Endodermal cell (in vitro differentiated cells): Measurements from ENCODE around the gene IRF3. TPM values are rescaled to one million over a fixed set of nuclear protein-coding genes. Genes with fewer than 3 reads are reported as not detected.

Source experiments
- DNase-seq: peaks from one replicate; pipeline ENCODE4 v3.0.0-alpha.2; 2017
- H3K27ac ChIP-seq: 2 replicates; pipeline ENCODE4 v1.5.1; 2013; ENCODE audit warnings: mild to moderate bottlenecking, low read depth, low read length, moderate library complexity
- H3K27me3 ChIP-seq: 2 replicates; pipeline ENCODE4 v1.6.1; 2013; ENCODE audit warnings: mild to moderate bottlenecking, low read length, moderate library complexity; ENCODE audit not compliant: insufficient read depth, control insufficient read depth, poor library complexity, severe bottlenecking
- H3K36me3 ChIP-seq: 2 replicates; pipeline ENCODE4 v1.7.0; 2013; ENCODE audit warnings: mild to moderate bottlenecking, low read length, moderate library complexity; ENCODE audit not compliant: control insufficient read depth, insufficient read depth
- H3K4me1 ChIP-seq: one replicate; pipeline ENCODE4 v1.7.0; 2013; ENCODE audit warnings: low read length; ENCODE audit not compliant: control insufficient read depth, insufficient read depth
- H3K4me3 ChIP-seq: 2 replicates; pipeline ENCODE4 v1.5.1; 2013; ENCODE audit warnings: mild to moderate bottlenecking, low read length, moderate library complexity
- H3K9ac ChIP-seq: 2 replicates; pipeline ENCODE4 v1.6.1; 2013; ENCODE audit warnings: mild to moderate bottlenecking, low read length, moderate library complexity; ENCODE audit not compliant: poor library complexity, severe bottlenecking; ENCODE audit errors: extremely low read depth
- H3K9me3 ChIP-seq: 2 replicates; pipeline ENCODE4 v1.6.1; 2013; ENCODE audit warnings: mild to moderate bottlenecking, low read length, moderate library complexity; ENCODE audit not compliant: control insufficient read depth
- H3K27ac Mint-ChIP-seq: 2 replicates; pipeline ENCODE4 v1.8.0; 2020; ENCODE audit warnings: mixed read lengths
- H3K27me3 Mint-ChIP-seq: 2 replicates; pipeline ENCODE4 v1.8.0; 2021; ENCODE audit warnings: mild to moderate bottlenecking, mixed read lengths; ENCODE audit not compliant: insufficient read depth
- H3K36me3 Mint-ChIP-seq: 2 replicates; pipeline ENCODE4 v1.8.0; 2020; ENCODE audit warnings: low read depth, mixed read lengths
- H3K4me1 Mint-ChIP-seq: 2 replicates; pipeline ENCODE4 v1.8.0; 2020; ENCODE audit warnings: mixed read lengths
- H3K4me3 Mint-ChIP-seq: 2 replicates; pipeline ENCODE4 v1.8.0; 2020; ENCODE audit warnings: mild to moderate bottlenecking, moderate library complexity, mixed read lengths
- H3K9me3 Mint-ChIP-seq: 2 replicates; pipeline ENCODE4 v1.8.0; 2020; ENCODE audit warnings: mild to moderate bottlenecking, mixed read lengths
- WGBS, 2 experiments: methylation state at CpG; one replicate each; pipeline versions ENCODE4 v1.1.5 to v1.1.7; 2013; ENCODE audit warnings: missing lambda C conversion rate in 2 of 2, mixed read lengths in 1 of 2; ENCODE audit not compliant: insufficient coverage in 1 of 2, insufficient read length in 1 of 2; 5-methylcytosine and 5-hydroxymethylcytosine counted together
- total RNA-seq, 2 donors: library from RNA; stranded (reverse); fragmentation: NEBNext Ultra II Directional in 1 of 2; extraction: Animal tissue kit (Norgen Biotek cat#: 25700) in 1 of 2; gene quantifications; 2 replicates in 1 of 2; 3 replicates in 1 of 2; pipeline ENCODE4 v1.2.1, GENCODE V29; 2021
- TF ChIP-seq, protein P1 (sequence below): fragments of 200-600 bp; sonication (generic); conservative IDR thresholded peaks from 2 replicates; pipeline ENCODE4 v1.5.0; 2021; ENCODE audit warnings: antibody characterized with exemption, mild to moderate bottlenecking

IRF3 gene
- total RNA-seq, 2 donors from 2014 or later, result 127 to 128 TPM

DNA sequence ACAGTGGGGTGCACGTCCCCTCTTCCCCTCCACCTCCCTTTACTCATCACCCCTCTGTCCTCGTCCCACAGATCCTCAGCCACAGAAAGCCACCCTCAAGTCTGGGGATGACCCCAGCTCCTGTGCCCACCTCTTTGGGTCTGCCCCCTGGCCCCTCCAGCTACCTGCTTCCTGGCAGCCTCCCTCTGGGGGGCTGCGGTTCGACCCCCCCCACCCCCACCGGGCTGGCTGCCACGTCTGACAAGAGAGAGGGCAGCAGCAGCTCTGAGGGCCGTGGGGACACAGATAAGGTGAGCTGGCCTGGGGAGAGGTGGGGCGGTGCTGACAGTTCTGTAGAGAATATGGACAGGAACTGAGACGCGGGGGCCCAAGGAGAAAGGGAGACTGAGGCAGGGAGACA lies 11.1 kb downstream of the IRF3 start:
- Mint-ChIP-seq H3K4me3 (no peak overlapping the region), H3K36me3 (peaks cover 70% of the 10 kb centered on the region), H3K4me1 (no peaks in the 10 kb centered on the region), H3K27ac (no peak overlapping the region), H3K27me3 (no peaks in the 10 kb centered on the region), H3K9me3 (no peaks in the 10 kb centered on the region)
- Histone ChIP-seq H3K4me1 (no peaks in the 10 kb centered on the region), H3K9ac (no peak overlapping the region), H3K27me3 (no peaks in the 10 kb centered on the region), H3K9me3 (no peaks in the 10 kb centered on the region), H3K36me3 (peaks cover 68% of the 10 kb centered on the region), H3K4me3 (no peak overlapping the region), H3K27ac (no peak overlapping the region)
- TF ChIP-seq, protein P1, sequence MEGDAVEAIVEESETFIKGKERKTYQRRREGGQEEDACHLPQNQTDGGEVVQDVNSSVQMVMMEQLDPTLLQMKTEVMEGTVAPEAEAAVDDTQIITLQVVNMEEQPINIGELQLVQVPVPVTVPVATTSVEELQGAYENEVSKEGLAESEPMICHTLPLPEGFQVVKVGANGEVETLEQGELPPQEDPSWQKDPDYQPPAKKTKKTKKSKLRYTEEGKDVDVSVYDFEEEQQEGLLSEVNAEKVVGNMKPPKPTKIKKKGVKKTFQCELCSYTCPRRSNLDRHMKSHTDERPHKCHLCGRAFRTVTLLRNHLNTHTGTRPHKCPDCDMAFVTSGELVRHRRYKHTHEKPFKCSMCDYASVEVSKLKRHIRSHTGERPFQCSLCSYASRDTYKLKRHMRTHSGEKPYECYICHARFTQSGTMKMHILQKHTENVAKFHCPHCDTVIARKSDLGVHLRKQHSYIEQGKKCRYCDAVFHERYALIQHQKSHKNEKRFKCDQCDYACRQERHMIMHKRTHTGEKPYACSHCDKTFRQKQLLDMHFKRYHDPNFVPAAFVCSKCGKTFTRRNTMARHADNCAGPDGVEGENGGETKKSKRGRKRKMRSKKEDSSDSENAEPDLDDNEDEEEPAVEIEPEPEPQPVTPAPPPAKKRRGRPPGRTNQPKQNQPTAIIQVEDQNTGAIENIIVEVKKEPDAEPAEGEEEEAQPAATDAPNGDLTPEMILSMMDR, result no peak
- no peak for DNase-seq
- WGBS, 2 experiments, result 93 to 96% methylated on average over 4 to 10 of the region's 10 CpGs

DNA sequence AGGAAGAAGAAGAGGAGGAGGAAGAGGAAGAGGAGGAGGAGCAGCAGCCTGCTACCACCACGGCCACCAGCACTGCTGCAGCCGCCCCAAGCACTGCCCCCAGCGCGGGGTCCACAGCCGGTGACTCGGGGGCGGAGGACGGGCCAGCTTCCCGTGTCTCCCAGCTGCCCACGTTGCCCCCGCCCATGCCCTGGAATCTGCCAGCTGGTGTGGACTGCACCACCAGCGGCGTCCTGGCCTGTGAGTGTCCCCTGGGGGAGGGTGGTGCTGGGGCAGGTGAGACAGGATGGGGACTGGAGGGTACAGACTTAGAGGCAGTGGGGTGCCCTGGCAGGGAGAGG lies 12.2 kb downstream of the IRF3 start:
- TF ChIP-seq, protein P1, result no peak
- Mint-ChIP-seq H3K27ac (no peak overlapping the region), H3K4me1 (no peaks in the 10 kb centered on the region), H3K36me3 (peaks cover 65% of the 10 kb centered on the region), H3K9me3 (no peaks in the 10 kb centered on the region), H3K27me3 (no peaks in the 10 kb centered on the region), H3K4me3 (no peak overlapping the region)
- no peak overlapping the region for H3K4me3 ChIP-seq
- no peaks in the 10 kb centered on the region for H3K9me3 ChIP-seq
- no peak for DNase-seq
- no peaks in the 10 kb centered on the region for H3K4me1 ChIP-seq
- 94% methylated on average over 13 of the region's 13 CpGs; no CpG with 5 or more reads in 1 of the 2 experiments for WGBS, 2 experiments
- peaks cover 63% of the 10 kb centered on the region for H3K36me3 ChIP-seq
- no peak overlapping the region for H3K27ac ChIP-seq
- H3K27me3 ChIP-seq, result no peaks in the 10 kb centered on the region
- no peak overlapping the region for H3K9ac ChIP-seq

DNA sequence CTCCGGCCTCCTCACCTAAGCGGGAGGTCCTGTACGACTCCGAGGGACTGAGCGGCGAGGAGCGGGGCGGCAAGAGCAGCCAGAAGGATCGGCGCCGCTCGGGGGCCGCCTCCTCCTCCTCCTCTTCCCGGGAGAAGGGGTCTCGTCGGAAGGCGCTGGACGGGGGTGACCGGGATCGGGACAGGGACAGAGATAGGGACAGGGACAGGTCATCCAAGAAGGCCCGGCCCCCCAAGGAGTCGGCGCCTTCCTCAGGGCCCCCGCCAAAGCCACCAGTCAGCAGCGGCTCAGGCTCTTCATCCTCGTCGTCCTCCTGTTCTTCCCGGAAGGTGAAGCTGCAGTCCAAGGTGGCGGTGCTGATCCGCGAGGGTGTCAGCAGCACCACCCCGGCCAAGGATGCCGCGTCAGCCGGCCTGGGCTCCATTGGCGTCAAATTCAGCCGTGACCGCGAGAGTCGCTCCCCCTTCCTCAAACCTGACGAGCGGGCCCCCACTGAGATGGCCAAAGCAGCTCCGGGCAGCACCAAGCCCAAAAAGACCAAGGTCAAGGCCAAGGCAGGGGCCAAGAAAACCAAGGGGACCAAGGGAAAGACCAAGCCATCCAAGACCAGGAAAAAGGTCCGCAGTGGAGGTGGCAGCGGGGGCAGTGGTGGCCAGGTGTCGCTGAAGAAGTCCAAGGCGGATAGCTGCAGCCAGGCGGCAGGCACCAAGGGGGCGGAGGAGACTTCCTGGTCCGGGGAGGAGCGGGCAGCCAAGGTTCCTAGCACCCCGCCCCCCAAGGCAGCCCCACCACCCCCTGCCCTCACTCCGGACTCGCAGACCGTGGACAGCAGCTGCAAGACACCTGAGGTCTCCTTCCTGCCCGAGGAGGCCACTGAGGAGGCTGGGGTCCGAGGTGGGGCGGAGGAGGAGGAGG lies 12.8 kb downstream of the IRF3 start:
- TF ChIP-seq, protein P1, result no peak
- no peak overlapping the region for H3K27ac Mint-ChIP-seq
- H3K27me3 Mint-ChIP-seq, result no peaks in the 10 kb centered on the region
- no peaks in the 10 kb centered on the region for H3K4me1 ChIP-seq
- no peak overlapping the region for H3K4me3 ChIP-seq
- H3K4me3 Mint-ChIP-seq, result no peak overlapping the region
- H3K9me3 Mint-ChIP-seq, result no peaks in the 10 kb centered on the region
- H3K36me3 Mint-ChIP-seq, result peaks cover 61% of the 10 kb centered on the region
- H3K27me3 ChIP-seq, result no peaks in the 10 kb centered on the region
- H3K27ac ChIP-seq, result no peak overlapping the region
- 95 to 99% methylated on average over 30 to 58 of the region's 58 CpGs for WGBS, 2 experiments
- DNase-seq, result no peak
- H3K4me1 Mint-ChIP-seq, result no peaks in the 10 kb centered on the region
- H3K9me3 ChIP-seq, result no peaks in the 10 kb centered on the region
- no peak overlapping the region for H3K9ac ChIP-seq
- peaks cover 64% of the 10 kb centered on the region for H3K36me3 ChIP-seq
